ENCODE data around the gene TRMT1L.

The TRMT1L gene

DNA sequence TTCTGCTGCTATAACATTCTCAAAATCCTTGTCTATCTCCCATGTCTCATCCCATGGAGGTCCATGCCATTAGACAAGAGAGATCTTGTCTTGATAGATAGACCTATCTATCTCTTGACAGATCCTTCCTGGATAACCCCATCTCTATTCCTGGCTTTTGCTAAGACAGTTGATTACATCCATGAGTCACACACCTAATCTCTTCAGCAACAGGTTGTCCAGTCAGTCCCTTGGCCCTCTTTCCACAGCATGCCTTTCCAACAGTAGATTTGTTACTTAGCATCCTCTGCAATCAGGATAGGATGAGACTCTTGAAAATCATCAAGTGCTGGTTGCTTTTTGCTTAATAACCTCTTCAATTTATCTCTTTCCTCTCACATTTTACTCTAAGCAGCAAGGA is 46.6 kb downstream of the TRMT1L start:
- DNase-seq: no peak

DNA sequence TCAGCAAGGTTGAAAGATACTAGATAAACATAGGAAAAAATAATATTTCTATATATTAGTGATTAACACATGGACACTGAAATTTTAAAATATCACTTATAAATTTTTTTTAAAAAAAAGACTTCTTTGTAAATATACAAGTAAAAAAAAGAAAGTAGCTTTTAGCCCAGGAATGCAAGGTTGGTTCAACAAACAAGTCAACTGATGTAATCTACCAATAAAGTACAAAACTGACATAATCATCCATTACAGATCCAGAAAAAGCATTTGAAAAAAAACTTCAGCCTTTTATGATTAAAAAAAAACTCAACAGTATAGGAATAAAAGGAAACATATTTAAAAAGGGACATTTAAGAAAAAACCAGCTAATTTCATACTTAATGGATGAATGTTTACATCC is 48.4 kb downstream of the TRMT1L start:
- DNase-seq: no peak

DNA sequence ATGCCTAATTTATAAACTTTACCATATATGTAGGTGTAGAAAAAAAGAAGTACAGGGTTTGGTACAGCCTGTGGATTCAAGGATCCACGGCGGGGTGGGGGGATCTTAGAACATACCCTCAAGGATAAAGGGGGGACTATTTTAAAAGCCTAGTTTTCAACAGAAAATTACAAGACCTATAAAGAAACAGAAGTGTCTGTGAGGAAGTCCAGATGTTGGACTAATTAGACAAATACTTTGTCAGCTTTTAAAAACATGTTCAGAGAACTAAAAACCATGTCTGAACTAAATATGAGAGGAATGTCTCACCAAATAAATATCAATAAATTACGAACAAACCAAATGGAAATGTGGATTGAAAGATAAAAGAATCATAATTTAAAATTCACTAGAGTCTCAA is 51.6 kb downstream of the TRMT1L start:
- DNase-seq: no peak

DNA sequence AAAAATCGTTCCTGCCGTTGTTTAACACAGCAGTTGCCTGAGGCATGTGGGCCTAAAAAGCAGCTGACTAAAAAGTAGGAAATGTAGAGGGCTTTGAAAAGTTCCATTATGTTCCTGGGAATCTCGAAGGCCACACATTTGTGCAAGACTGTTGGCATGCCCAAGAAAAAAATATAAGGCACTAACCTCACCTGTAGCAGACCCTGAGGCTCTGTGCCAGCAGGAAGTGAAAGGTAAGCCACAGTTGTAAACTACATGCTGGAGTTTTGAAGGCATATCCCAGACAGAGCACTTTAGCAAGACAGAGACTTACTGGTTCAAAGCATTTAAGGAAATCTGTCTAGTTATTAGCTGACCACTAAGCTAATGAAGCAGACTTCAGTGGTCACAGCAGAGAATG is 52.7 kb downstream of the TRMT1L start:
- no peak for DNase-seq

DNA sequence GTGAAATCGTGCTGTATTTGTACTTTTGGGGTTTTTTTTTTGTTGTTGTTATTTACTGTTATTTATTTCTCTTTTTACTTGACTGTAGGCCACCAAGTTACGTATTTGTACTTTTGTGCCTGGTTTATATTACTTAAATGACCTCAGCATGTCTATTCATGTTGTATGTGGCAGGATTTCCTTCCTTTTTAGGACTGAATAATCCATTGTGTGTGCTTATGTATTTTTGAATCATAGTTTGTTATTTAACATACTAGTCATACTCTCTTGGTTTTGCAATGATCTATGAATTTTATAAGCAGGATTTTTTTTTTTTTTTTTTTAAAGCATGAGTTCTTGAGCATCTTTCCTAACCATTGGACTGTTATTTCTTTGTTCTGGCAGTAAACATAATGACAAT is 60.2 kb downstream of the TRMT1L start:
- no peak for DNase-seq

DNA sequence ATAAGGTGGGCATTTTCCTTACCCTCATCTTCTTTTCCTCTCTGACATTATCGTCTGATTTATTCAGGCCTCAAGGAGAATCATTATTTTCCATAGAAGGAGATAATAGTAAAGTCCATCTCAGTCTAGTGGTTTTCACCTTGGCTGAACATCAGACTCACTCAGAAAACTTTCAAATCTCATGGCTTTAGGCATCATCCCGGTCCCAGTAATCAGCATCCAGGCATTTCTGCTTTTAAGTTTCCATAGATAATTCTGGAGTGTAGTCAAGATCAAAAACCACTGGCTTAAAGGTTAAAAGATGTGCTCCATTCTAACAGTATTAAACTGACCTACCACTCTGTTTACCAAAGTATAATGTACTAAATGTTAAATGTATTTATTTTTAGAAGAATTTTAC is 62.0 kb downstream of the TRMT1L start:
- no peak for DNase-seq

DNA sequence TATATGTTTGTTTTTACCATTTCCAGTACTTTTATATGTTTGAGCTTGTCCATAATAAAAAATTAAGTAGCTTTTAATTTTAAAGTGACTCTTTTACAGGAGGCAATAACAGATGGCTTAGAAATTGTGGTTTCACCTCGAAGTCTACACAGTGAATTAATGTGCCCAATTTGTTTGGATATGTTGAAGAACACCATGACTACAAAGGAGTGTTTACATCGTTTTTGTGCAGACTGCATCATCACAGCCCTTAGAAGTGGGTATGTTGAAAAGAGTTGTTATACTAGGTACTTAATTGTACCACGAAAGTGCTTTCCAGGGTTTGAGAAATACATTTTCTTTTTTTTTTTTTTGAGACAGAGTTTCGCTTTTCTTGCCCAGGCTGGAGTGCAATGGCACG is 65.3 kb downstream of the TRMT1L start:
- DNase-seq: no peak

DNA sequence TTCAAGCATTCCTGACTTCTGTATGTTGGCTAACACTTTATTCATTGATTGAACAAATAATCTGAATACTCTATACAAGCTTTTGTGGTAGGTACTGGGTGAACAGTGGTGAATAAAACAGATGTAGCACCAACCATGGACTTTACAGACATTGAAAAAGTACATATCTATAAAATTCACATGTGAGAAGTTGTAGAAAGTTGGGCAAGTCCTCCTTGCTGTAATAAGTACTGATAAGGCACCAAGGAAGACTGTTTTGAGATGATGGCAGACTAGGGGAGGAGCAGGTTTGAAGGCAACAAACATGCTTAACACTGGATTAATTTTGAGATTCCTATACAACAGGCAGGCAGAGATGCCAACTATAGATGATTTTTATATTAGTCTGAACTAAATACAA is 69.0 kb downstream of the TRMT1L start:
- DNase-seq: no peak

DNA sequence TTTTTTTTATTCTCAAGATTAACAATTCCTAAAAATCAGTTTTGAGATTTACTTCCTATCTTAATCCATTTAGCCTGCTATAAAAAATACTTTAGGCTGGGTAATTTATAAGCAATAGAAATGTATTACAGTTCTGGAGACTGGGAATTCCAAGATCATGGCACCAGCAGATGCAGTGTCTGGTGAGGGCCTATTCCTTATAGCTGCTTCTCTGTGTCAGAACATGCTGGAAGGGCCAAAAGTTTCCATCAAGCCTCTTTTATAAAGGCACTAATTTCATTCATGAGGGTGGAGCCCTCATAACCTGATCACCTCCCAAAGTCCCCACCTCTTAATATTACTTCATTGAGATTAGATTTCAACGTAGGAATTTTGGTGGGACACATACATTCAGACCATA is 69.7 kb downstream of the TRMT1L start:
- DNase-seq: no peak

DNA sequence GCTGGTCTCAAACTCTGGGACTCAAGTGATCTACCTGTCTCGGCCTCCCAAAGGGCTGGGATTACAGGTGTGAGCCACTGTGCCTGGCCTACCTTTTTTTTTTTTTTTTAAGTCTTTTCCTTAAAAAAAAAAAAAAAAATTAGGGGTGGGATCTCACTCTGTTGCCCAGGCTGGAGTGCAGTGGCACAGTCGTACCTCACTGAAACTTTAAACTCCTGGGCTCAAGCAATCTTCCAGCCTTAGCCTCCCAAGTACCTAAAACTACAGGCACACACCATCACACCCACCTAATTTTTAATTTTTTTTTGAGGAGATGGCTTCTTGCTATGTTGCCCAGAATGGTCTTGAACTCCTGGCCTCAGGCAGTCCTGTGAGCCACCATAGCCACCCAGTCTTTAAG is 72.9 kb downstream of the TRMT1L start:
- no peak for DNase-seq

DNA sequence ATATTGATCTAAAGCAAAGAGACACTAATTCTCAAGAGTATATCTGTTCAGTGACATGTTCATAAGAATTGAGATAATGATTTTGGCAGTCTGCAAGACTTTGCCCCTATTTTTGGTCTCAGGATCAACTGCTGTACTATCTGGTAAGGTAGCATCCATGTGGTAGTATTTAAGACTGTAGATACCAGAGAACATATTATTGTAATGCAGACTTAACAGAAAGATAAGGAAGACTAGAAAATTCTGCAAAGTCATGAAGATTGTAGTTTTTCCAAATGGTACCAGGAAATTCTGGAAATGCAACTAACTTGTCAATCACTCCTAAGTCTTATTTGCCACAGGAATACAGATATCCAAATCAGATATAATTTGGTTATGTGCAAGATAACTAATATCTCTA is 76.3 kb downstream of the TRMT1L start:
- DNase-seq: no peak

DNA sequence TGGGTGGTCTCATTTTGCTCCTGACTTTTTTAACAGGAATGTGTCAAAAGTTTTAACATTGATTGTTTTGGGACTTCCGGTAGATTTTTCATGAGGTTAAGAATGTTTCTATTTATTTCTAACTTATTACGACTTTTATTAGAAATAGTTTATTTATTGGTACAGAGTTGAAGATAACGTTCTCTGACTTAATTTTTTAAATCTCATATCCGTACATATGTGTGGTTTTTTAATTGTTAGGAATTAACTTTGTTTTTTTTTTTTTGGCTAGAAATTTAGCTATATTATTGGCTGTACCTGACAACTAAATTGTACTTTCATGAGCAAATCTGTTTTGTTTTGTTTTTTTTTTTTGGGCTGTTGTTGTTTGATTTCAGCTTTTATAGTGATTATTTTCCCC is 79.4 kb downstream of the TRMT1L start:
- DNase-seq: no peak

DNA sequence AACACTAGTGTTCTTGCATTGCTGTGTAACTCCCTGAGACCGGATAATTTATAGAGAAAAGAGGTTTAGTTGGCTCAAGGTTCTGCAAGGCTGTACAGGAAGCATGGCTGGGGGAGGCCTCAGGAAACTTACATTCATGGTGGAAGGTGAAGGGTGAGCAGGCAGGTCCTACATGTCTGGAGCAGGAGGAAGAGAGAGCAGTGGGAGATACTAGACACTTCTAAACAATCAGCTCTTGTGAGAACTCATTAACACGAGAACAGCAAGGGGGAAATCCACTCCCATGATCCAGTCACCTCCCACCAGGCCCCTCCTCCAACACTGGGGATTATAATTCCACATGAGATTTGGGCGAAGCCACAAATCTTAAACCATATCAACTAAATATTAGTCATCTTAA is 81.3 kb downstream of the TRMT1L start:
- DNase-seq: no peak

DNA sequence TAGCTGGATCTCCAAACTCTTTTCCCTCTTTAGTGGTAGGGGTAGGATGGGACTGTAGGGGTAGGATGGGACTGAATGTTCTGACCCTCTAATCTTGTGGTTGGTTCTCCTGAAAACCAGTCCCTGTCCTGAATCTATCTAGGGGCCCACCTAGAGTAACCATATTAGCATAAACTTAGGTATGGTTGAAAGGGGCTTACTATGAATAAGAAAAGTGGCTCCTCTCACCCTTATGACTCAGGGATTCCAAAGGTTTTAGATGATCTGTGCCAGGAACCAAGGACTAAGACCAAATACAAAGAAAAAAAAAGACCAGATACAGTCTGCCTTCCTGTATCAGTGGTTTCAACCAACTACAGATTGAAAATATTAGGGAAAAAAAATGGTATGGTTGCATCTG is 82.4 kb downstream of the TRMT1L start:
- no peak for DNase-seq

DNA sequence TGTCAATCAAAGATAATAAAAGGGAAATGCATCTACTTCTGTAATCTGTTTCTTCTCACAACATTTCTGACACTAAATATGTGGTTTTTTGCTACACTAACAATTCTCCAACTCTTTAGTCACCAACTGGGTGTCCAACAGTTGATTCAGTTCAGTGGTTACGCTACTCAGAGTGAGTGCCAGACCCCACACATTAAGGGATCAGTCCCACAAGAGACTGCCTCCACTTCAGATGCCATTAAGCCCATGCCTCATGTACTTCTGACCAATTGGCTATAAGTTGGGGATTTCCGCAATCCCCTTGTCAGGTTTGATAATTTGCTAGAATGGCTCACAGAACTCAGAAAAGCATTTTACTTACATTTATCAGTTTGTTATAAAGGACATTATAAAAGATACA is 83.0 kb downstream of the TRMT1L start:
- no peak for DNase-seq

DNA sequence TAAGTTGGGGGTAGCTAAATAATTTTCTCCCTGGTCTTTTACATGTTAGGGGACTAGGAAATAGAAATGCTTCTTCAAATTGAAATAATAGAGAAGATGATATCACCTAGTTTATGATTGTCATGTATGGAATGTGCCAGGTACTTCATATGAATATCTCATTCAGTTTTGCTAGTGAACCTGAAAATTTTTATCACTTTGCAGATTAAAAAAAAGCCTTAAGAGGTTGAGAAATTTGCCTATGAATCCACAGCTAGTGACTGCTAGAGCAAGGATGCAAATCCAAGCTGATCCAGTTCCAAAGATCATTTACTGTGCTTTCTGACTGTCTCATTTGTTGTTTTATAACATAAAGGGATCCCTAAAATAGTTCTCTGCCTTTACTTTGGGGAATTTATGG is 86.7 kb downstream of the TRMT1L start:
- no peak for DNase-seq

DNA sequence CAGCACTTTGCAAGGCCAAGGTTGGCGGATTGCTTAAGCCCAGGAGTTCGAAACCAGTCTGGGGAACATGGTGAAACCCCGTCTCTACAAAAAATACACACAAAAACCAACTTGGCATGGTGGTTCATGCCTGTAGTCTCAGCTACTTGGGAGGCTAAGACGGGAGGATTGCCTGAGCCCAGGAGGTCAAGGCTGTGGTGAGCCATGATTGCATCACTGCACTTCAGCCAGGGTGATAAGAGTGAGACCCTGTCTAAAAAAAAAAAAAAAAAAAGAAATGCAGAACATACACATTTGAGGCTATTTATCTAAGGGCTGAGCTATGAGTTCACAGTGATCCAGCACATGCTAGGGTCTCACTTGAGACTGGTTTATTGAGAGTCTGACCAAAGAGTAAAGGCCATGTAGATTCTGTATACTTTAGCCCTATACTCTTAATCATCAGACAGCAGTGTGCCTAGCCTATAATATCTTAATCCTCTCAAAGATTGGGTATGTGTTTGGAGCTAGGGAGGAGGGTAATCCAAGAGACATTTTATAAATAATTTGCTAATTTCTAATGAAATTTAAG is 87.5 kb downstream of the TRMT1L start:
- no peak for DNase-seq

DNA sequence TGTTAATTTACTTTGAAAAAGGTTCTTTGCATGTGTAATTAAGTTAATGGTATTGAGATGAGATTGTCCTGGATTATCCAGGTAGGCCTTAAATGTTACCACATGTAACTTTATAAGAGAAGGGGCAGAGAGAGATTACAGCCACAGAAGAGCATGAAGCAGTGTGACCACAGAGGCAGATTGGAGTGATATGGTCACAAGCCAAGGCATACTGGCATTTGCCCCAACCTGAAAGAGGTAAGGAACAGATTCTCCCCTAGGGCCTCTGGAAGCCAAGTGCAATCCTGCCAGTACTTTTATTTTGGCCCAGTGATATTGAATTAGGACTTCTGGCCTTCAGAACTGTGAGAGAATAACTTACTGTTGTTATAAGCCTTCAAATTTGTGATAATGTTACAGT is 88.4 kb downstream of the TRMT1L start:
- DNase-seq: no peak

Measured in cortex of kidney (tissue), 1 donor.